Stimulated activated effector memory CD8-positive, alpha-beta T cell treated with anti-CD3 and anti-CD28 coated beads, Interleukin-12 subunit alpha, Interleukin-12 subunit beta, amount 100 ng/mL, for 72 hours (primary cell): ENCODE results near the gene NFS1.
"Not testable (repeated sequence)": the region's sequence is repeated elsewhere in the genome, so short reads cannot be mapped to it uniquely, and the experiment has no call there.

Experiments
- ATAC-seq: fragments of 150-1000 bp; cut with Tn5 transposase; 2 replicates; pipeline ENCODE4 v1.10.0; 2021
- DNase-seq, 2 donors: peaks; one replicate each; pipeline ENCODE4 v3.0.0; 2021 to 2022; ENCODE audit warnings: low spot score in 2 of 2
- H3K27ac Mint-ChIP-seq: one replicate; pipeline ENCODE4 v1.8.0; 2022; ENCODE audit warnings: mild to moderate bottlenecking, mixed read lengths
- H3K36me3 Mint-ChIP-seq: one replicate; pipeline ENCODE4 v1.8.0; 2022; ENCODE audit warnings: mild to moderate bottlenecking, mixed read lengths
- H3K4me1 Mint-ChIP-seq: one replicate; pipeline ENCODE4 v1.8.0; 2022; ENCODE audit warnings: mixed read lengths
- H3K4me3 Mint-ChIP-seq: one replicate; pipeline ENCODE4 v1.8.0; 2022; ENCODE audit warnings: mild to moderate bottlenecking, mixed read lengths
- H3K9me3 Mint-ChIP-seq: one replicate; pipeline ENCODE4 v1.8.0; 2022; ENCODE audit warnings: mixed read lengths

Gene NFS1

DNA sequence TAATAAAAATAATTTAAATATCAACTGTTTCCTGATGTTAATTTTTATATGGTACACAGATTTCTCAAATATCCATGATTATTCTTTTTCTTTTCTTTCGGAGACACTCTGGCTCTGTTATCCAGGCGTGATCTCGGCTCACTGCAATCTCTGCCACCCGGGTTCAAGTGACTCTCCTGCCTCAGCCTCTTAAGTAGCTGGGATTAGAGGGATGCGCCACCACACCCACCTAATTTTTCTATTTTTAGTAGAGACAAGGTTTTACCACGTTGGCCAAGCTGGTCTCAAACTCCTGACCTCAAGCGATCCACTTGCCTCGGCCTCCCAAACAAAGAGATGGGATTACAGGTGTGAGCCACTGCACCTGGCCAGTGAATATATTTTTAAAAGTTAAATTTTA, 20.6 kb upstream of the NFS1 start:
- H3K9me3 Mint-ChIP-seq = no peaks in the 10 kb centered on the region
- peaks cover 49% of the 10 kb centered on the region for H3K4me1 Mint-ChIP-seq
- ATAC-seq = no peak

DNA sequence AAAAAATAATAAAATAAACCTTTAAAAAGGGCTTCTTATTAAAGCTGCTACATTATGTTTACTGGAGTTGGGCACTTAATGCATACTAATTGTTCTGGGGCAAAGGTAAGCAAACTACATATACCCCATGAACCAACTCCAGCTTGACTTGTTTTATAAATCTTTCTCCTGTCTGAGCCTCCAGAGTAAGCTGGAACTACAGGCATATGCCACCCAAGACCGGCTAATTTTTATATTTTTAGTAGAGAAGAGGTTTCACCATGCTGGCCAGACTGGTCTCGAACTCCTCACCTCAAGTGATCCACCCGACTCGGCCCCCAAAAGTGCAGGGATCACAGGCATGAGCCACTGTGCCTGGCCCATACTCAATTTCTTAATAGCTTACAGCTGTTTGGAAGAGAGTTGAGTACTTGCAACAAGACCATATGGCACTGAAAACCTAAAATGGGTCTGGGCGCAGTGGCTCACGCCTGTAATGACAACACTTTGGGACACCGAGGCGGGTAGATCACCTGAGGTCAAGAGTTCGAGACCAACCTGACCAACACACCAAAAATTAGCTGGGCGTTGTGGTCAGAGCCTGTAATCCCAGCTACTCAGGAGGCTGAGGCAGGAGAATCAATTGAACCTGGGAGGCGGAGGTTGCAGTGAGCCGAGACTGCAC, 20.0 kb upstream of the NFS1 start:
- no peak overlapping the region for H3K27ac Mint-ChIP-seq
- H3K36me3 Mint-ChIP-seq = peaks cover 100% of the 10 kb centered on the region
- H3K4me3 Mint-ChIP-seq = no peak overlapping the region
- peaks cover 48% of the 10 kb centered on the region for H3K4me1 Mint-ChIP-seq
- DNase-seq (no peak), ATAC-seq (no peak)
- H3K9me3 Mint-ChIP-seq = no peaks in the 10 kb centered on the region

More for the DNA sequence above, 20.6 kb upstream of the NFS1 start:
- Mint-ChIP-seq H3K27ac (peak overlapping the region; percentile 68), H3K4me3 (no peak overlapping the region), H3K36me3 (peaks cover 100% of the 10 kb centered on the region)
- no peak for DNase-seq

- Mint-ChIP-seq H3K4me1 (peaks cover 47% of the 10 kb centered on the region), H3K27ac (peak overlapping the region; percentile 43), H3K36me3 (peaks cover 100% of the 10 kb centered on the region)
- ATAC-seq, H3K9me3 Mint-ChIP-seq, DNase-seq, H3K4me3 Mint-ChIP-seq: not testable (repeated sequence)
Measured at GRCh38 chr20:35718321-35718720, 19.2 kb upstream of the NFS1 start.

GRCh38 chr20:35716330-35716729, 17.2 kb upstream of the NFS1 start:
- Mint-ChIP-seq H3K27ac (no peak overlapping the region), H3K36me3 (peaks cover 100% of the 10 kb centered on the region), H3K4me1 (peaks cover 48% of the 10 kb centered on the region), H3K9me3 (no peaks in the 10 kb centered on the region), H3K4me3 (no peak overlapping the region)
- no peak for ATAC-seq
- DNase-seq = no peak

DNA sequence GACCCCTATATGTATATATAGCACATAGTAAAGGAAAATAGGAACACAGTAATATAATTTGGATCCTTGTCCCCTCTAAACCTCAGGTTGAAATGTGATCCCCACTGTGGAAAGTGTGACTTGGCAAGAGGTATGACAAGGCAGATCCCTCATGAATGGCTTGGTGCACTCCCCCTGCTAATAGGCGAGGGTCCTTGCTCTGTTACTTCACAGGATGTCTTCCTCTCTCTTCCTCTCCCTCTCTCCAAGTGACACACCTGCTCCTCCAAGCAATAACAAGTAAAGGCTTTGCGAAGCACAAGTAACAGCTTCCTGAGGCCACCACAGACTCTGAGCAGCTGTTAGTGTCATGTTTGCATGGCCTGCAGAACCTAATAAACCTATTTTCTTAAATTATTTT, 16.5 kb upstream of the NFS1 start:
- H3K9me3 Mint-ChIP-seq = no peaks in the 10 kb centered on the region

GRCh38 chr20:35714127-35714526, 15.0 kb upstream of the NFS1 start:
- no peak overlapping the region for H3K4me3 Mint-ChIP-seq
- peak overlapping the region; percentile 32 for H3K27ac Mint-ChIP-seq
- no peak for ATAC-seq
- no peaks in the 10 kb centered on the region for H3K9me3 Mint-ChIP-seq
- peaks cover 100% of the 10 kb centered on the region for H3K36me3 Mint-ChIP-seq
- H3K4me1 Mint-ChIP-seq = peaks cover 52% of the 10 kb centered on the region
- DNase-seq = no peak

More for the DNA sequence above, 16.5 kb upstream of the NFS1 start:
- Mint-ChIP-seq H3K27ac (peak overlapping the region; percentile 76), H3K36me3 (peaks cover 100% of the 10 kb centered on the region), H3K4me3 (no peak overlapping the region), H3K4me1 (peaks cover 52% of the 10 kb centered on the region)
- ATAC-seq (no peak), DNase-seq (no peak)

- H3K27ac Mint-ChIP-seq, H3K9me3 Mint-ChIP-seq, ATAC-seq, DNase-seq, H3K4me3 Mint-ChIP-seq: not testable (repeated sequence)
- peaks cover 100% of the 10 kb centered on the region for H3K36me3 Mint-ChIP-seq
- H3K4me1 Mint-ChIP-seq = peaks cover 48% of the 10 kb centered on the region
Measured at GRCh38 chr20:35713120-35713519, 14.0 kb upstream of the NFS1 start.

- Mint-ChIP-seq H3K4me3 (peak overlapping the region; percentile 55), H3K27ac (peak overlapping the region; percentile 83), H3K4me1 (peaks cover 45% of the 10 kb centered on the region), H3K9me3 (no peaks in the 10 kb centered on the region), H3K36me3 (peaks cover 100% of the 10 kb centered on the region)
- peak in 1 of 2 donors; percentile 54 for DNase-seq
- ATAC-seq = peak; percentile 89
Measured at GRCh38 chr20:35711588-35712209, 12.5 kb upstream of the NFS1 start.

DNA sequence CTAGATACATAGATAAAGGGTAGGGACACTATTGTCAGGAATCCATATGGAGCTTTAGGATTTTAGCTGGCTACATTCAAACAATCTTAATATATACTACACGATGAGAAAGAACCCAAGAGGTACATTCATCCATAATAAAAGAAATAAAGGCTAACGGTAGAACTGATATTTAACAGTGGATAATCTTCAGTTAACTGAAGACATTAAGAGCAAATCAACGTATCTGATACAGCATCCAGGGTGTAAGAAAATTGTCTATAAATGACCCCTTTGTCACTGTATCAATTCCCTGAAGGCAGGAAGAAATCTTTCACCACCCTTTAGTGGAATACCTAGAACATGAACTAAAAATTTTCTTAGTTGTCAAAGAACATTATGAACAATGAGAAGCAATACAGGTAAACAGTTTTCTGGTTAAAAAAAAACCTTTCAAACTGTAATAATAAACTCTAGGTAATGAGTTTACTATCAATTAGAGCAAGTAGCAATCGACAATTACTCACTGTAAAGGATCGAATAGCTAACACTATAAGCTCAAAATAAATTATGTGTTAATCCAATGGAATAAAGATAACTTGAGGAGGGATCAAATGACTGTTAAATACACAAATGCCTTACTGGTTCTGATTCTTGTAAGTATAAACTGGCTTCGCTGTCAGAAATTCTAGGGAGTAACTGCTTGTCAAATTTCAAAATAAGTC, 11.9 kb upstream of the NFS1 start:
- no peaks in the 10 kb centered on the region for H3K9me3 Mint-ChIP-seq
- H3K4me1 Mint-ChIP-seq = peaks cover 45% of the 10 kb centered on the region
- peak overlapping the region; percentile 83 for H3K27ac Mint-ChIP-seq
- ATAC-seq (no peak), DNase-seq (no peak)
- H3K36me3 Mint-ChIP-seq = peaks cover 100% of the 10 kb centered on the region
- H3K4me3 Mint-ChIP-seq = peak overlapping the region; percentile 55

GRCh38 chr20:35710039-35710438, 10.9 kb upstream of the NFS1 start:
- Mint-ChIP-seq H3K4me3 (no peak overlapping the region), H3K36me3 (peaks cover 100% of the 10 kb centered on the region), H3K9me3 (no peaks in the 10 kb centered on the region), H3K4me1 (peaks cover 45% of the 10 kb centered on the region), H3K27ac (no peak overlapping the region)
- DNase-seq (no peak), ATAC-seq (no peak)

DNA sequence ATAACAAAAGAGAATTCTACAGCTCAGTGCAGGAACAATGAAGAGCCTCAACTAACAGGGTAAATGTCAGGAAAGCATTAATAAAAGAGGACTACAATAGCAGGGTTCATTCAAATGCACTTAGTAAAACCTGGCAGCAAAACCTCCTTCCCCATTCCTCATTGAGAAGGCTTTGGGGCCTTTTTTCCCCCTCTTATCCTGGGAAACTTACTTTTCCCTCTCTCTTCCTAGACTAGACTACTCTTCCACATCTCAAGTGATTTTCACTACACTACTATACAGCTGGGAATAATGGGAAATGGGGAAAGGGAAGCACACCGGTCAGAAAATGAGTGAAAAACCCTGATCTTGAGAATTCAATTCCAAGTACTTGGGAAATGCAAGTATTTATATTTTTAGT, 10.1 kb upstream of the NFS1 start:
- ATAC-seq (no peak), DNase-seq (peak in 1 of 2 donors; percentile 17)
- H3K36me3 Mint-ChIP-seq = peaks cover 100% of the 10 kb centered on the region
- H3K9me3 Mint-ChIP-seq = no peaks in the 10 kb centered on the region
- H3K27ac Mint-ChIP-seq = no peak overlapping the region
- no peak overlapping the region for H3K4me3 Mint-ChIP-seq
- peaks cover 41% of the 10 kb centered on the region for H3K4me1 Mint-ChIP-seq

GRCh38 chr20:35708502-35708901, 9.3 kb upstream of the NFS1 start:
- Mint-ChIP-seq H3K36me3 (peaks cover 100% of the 10 kb centered on the region), H3K4me1 (peaks cover 36% of the 10 kb centered on the region), H3K4me3 (no peak overlapping the region), H3K27ac (no peak overlapping the region), H3K9me3 (no peaks in the 10 kb centered on the region)
- no peak for DNase-seq
- no peak for ATAC-seq

- peak in 1 of 2 donors; percentile 33 for DNase-seq
- H3K27ac Mint-ChIP-seq, H3K4me3 Mint-ChIP-seq, ATAC-seq, H3K9me3 Mint-ChIP-seq: not testable (repeated sequence)
- H3K36me3 Mint-ChIP-seq = peaks cover 100% of the 10 kb centered on the region
- peaks cover 22% of the 10 kb centered on the region for H3K4me1 Mint-ChIP-seq
Measured at GRCh38 chr20:35706591-35707529, 7.7 kb upstream of the NFS1 start.

- peak in 1 of 2 donors; percentile 37 for DNase-seq
- H3K36me3 Mint-ChIP-seq = peaks cover 100% of the 10 kb centered on the region
- H3K27ac Mint-ChIP-seq, H3K4me3 Mint-ChIP-seq, ATAC-seq, H3K9me3 Mint-ChIP-seq: not testable (repeated sequence)
- peaks cover 14% of the 10 kb centered on the region for H3K4me1 Mint-ChIP-seq
Measured at GRCh38 chr20:35705894-35706293, 6.7 kb upstream of the NFS1 start.
